Measurements from ENCODE around the gene SPI1. TPM values are rescaled to one million over a fixed set of nuclear protein-coding genes. Genes with fewer than 3 reads are reported as not detected.

SPI1 gene
- total and polyA plus RNA-seq, 8 donors, result 1.0 to 24.2 (median 5.6) TPM

DNA sequence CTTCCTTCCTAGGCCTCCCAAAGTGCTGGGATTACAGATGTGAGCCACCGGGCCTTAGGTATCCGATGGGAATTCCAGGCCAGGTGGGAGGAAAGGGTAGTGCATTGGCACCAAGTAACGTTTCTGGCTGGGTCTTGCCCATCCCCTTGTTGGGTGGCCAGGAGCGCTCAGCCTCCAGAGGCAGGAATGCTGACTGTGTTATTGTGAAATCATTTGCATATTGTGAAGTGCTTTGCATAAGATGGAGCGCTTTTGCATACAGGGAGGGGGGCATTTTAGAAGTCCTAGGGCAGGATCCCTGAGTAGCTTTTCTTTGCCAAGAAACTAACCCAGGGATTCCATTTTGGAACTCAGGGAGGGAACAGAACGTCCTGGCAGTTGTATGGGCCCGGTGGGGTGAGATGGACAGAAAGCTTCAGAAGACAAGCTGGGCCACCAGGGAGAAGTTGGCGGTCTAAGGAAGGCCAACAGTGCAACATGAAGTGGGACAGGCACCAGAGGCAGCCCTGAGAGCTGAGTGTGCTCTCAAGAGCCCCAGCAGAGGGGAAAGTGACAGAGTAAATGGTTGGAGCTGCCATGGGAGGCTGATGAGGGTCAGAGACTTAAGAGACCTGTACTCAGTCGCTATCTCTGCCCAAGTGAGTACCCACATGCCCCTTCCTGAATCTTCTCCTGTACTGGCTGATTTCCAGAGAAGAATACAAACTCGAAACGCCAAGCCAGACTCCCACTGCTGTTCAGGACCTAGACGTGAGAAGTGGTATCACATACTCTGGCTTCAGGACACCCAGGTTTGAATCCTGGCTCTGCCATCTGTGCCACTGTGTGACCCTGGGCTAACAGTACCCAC lies 28.8 kb upstream of the SPI1 start:
- H3K4me1 ChIP-seq, result peaks cover 11 to 19% (median 14%) of the 10 kb centered on the region in 3 donors
- WGBS, 2 donors, result 54 to 57% methylated on average over 12 of the region's 12 CpGs
- H3K9me3 ChIP-seq, result no peaks in the 10 kb centered on the region
- H3K36me3 ChIP-seq, result no peaks in the 10 kb centered on the region
- no peak for FAIRE-seq
- H3K27me3 ChIP-seq, result no peaks in the 10 kb centered on the region
- H3K27ac ChIP-seq, result peak overlapping the region; percentile 75 to 95 (median 90)
- TF ChIP-seq CTCF (IDR thresholded peaks at IDR 0.05), result no peak
- peak overlapping the region; percentile 47 to 75 (median 65) for H3K4me3 ChIP-seq
- intact Hi-C loops (cut with DNase I), result no loop called here
- DNase-seq, result peak in 1 of 6 donors; percentile 46
- ATAC-seq, result no peak

DNA sequence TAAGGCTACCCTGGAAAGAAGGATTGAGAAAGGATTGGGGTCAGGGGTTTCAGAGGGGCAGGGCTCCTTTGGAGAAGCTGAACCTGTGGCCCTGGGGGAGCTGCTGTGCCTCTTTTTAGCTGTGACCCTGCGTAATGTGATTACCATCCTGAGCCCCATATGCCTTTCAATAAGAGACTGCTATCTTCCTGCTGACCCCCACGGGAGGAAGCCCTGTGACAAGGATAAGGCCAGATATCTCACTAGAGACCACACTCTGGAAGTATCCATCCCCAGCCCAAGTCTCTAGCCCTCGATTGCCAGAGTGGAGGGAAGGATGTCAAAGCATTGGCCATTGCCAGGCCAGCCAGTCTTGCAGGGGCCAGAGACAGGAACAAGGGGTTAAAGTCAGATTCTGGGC lies 25.2 kb upstream of the SPI1 start:
- TF ChIP-seq CTCF (IDR thresholded peaks at IDR 0.05), result no peak
- DNase-seq (peak in 1 of 6 donors; percentile 4), FAIRE-seq (no peak), ATAC-seq (no peak)
- Histone ChIP-seq H3K36me3 (no peaks in the 10 kb centered on the region), H3K27me3 (no peaks in the 10 kb centered on the region), H3K4me1 (peaks cover 5 to 18% (median 8%) of the 10 kb centered on the region in 3 donors), H3K9me3 (no peaks in the 10 kb centered on the region), H3K4me3 (no peak overlapping the region), H3K27ac (no peak overlapping the region)
- intact Hi-C loops (cut with DNase I), result no loop called here
- WGBS, 2 donors, result 75 to 79% methylated on average over 3 of the region's 3 CpGs

GRCh38 chr11:47403135-47403534 lies 24.8 kb upstream of the SPI1 start:
- Histone ChIP-seq H3K4me3 (no peak overlapping the region), H3K27ac (no peak overlapping the region), H3K27me3 (no peaks in the 10 kb centered on the region), H3K9me3 (no peaks in the 10 kb centered on the region), H3K4me1 (peaks cover 5 to 18% (median 8%) of the 10 kb centered on the region in 3 donors), H3K36me3 (no peaks in the 10 kb centered on the region)
- no peak for TF ChIP-seq CTCF (IDR thresholded peaks at IDR 0.05)
- intact Hi-C loops (cut with DNase I), result no loop called here
- 73 to 76% methylated on average over 4 of the region's 4 CpGs for WGBS, 2 donors
- ATAC-seq, result no peak
- DNase-seq, result peak in 1 of 6 donors; percentile 13
- FAIRE-seq, result no peak

DNA sequence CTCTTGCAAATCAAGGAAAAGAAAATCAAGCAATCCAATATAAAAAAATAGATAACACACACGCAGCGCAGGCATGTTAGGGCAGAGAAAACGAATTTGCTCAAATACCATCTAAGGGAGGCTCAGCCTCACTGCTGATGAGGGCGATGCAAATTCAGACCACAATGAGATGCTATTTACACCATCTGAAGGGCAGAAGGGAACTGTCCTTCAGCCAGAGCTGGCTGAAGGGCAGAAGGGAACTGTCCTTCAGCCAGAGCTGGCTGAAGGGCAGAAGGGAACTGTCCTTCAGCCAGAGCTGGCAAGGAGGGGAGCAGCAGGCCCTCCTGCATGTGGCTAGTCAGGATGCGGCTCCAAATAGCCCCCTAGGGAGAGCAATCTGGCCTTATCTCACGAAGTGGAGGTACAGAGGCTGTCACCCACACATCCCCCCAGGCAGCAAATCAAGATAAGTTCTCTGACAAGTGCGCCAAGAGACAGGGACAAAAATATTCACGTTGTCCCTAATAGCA lies 22.5 kb upstream of the SPI1 start:
- Histone ChIP-seq H3K9me3 (no peaks in the 10 kb centered on the region), H3K36me3 (no peaks in the 10 kb centered on the region), H3K27me3 (no peaks in the 10 kb centered on the region), H3K4me3 (peak overlapping the region in 2 of 4 donors; percentile 47 to 61), H3K4me1 (peaks cover 0 to 5% (median 0%) of the 10 kb centered on the region in 3 donors), H3K27ac (peak overlapping the region in 3 of 4 donors; percentile 46 to 65 (median 63))
- DNase-seq, result peak in 1 of 6 donors; percentile 12
- no peak for TF ChIP-seq CTCF (IDR thresholded peaks at IDR 0.05)
- ATAC-seq, result peak; percentile 23 to 55 (median 42)
- FAIRE-seq, result no peak
- WGBS, 2 donors, result 18 to 26% methylated on average over 8 of the region's 8 CpGs
- intact Hi-C loops (cut with DNase I), result no loop called here
